Panc1 (cell line): ENCODE measurements around the gene ARPP21.

Experiments
- CTCF ChIP-seq: fragments of 450-650 bp; IDR thresholded peaks from 2 replicates; pipeline ENCODE4 v1.5.1; 2017; ENCODE audit warnings: mild to moderate bottlenecking
- SIN3A ChIP-seq: IDR thresholded peaks from 2 replicates; pipeline ENCODE4 v1.6.1; 2012; ENCODE audit warnings: low read depth, mild to moderate bottlenecking, low read length, moderate library complexity, borderline replicate concordance; ENCODE audit not compliant: insufficient read depth

- no peak for TF ChIP-seq SIN3A
- TF ChIP-seq CTCF, result no peak
Observed at GRCh38 chr3:35737527-35737926, 98.2 kb downstream of the ARPP21 start.
